Neuronal stem cell (in vitro differentiated cells): ENCODE measurements around the gene CNOT3.

Source experiments
- DNase-seq: peaks from one replicate; pipeline ENCODE4 v3.0.0-alpha.2; 2013; ENCODE audit warnings: low spot score
- H2AFZ ChIP-seq: one replicate; pipeline ENCODE4 v1.6.1; 2013; ENCODE audit warnings: mild to moderate bottlenecking, low read length, inconsistent platforms
- H2AK5ac ChIP-seq: 2 replicates; pipeline ENCODE4 v1.6.1; 2013; ENCODE audit warnings: low read depth, mild to moderate bottlenecking, inconsistent platforms, low read length, moderate library complexity, mixed read lengths
- H2BK120ac ChIP-seq: 2 replicates; pipeline ENCODE4 v1.6.1; 2013; ENCODE audit warnings: low read depth, mild to moderate bottlenecking, inconsistent platforms, low read length, moderate library complexity, mixed read lengths
- H2BK12ac ChIP-seq: one replicate; pipeline ENCODE4 v1.6.1; 2013; ENCODE audit warnings: low read length, inconsistent platforms
- H2BK15ac ChIP-seq: 2 replicates; pipeline ENCODE4 v1.6.1; 2013; ENCODE audit warnings: mild to moderate bottlenecking, low read length, inconsistent platforms, mixed read lengths
- H2BK5ac ChIP-seq: one replicate; pipeline ENCODE4 v1.6.1; 2013; ENCODE audit warnings: inconsistent platforms, mild to moderate bottlenecking, low read length, moderate library complexity
- H3K14ac ChIP-seq: one replicate; pipeline ENCODE4 v1.6.1; 2013; ENCODE audit warnings: low read length, inconsistent platforms
- H3K18ac ChIP-seq: 2 replicates; pipeline ENCODE4 v1.6.1; 2013; ENCODE audit warnings: low read length, inconsistent platforms
- H3K23ac ChIP-seq: 2 replicates; pipeline ENCODE4 v1.6.1; 2013; ENCODE audit warnings: low read depth, mild to moderate bottlenecking, mixed read lengths, low read length, inconsistent platforms; ENCODE audit not compliant: poor library complexity
- H3K27ac ChIP-seq: replicated peaks from 3 replicates; pipeline ENCODE4 v1.5.1; 2013; ENCODE audit warnings: low read length, inconsistent platforms
- H3K27me3 ChIP-seq, 3 experiments: 2 replicates each; pipeline ENCODE4 v1.6.1; 2013; ENCODE audit warnings: low read length in 3 of 3, mild to moderate bottlenecking in 2 of 3, inconsistent platforms in 1 of 3, low read depth in 1 of 3, mixed read lengths in 1 of 3, moderate library complexity in 1 of 3; ENCODE audit not compliant: control insufficient read depth in 3 of 3, insufficient read depth in 3 of 3
- H3K36me3 ChIP-seq, 2 donors: replicated peaks in 1 of 2; 2 replicates each; pipeline ENCODE4 v1.6.1; 2013; ENCODE audit warnings: low read length in 2 of 2; ENCODE audit not compliant: control insufficient read depth in 2 of 2, insufficient read depth in 2 of 2
- H3K4ac ChIP-seq: 2 replicates; pipeline ENCODE4 v1.6.1; 2013; ENCODE audit warnings: inconsistent platforms, mild to moderate bottlenecking, low read length, moderate library complexity
- H3K4me1 ChIP-seq, 2 donors: 1 replicate in 1 of 2; 2 replicates in 1 of 2; pipeline ENCODE4 v1.6.1; 2013; ENCODE audit warnings: low read length in 2 of 2, low read depth in 1 of 2; ENCODE audit not compliant: control insufficient read depth in 2 of 2, insufficient read depth in 1 of 2
- H3K4me2 ChIP-seq: one replicate; pipeline ENCODE4 v1.6.1; 2013; ENCODE audit warnings: mild to moderate bottlenecking, low read length, inconsistent platforms; ENCODE audit not compliant: insufficient read depth, poor library complexity, severe bottlenecking
- H3K4me3 ChIP-seq, 2 donors: 2 replicates each; pipeline ENCODE4 v1.5.1; 2013; ENCODE audit warnings: low read length in 2 of 2, mild to moderate bottlenecking in 2 of 2, inconsistent platforms in 1 of 2, moderate library complexity in 1 of 2
- H3K79me1 ChIP-seq: one replicate; pipeline ENCODE4 v1.6.1; 2013; ENCODE audit warnings: low read depth, mild to moderate bottlenecking, inconsistent platforms, low read length, moderate library complexity
- H3K9ac ChIP-seq: one replicate; pipeline ENCODE4 v1.6.1; 2013; ENCODE audit warnings: mild to moderate bottlenecking, low read depth, low read length, inconsistent platforms; ENCODE audit not compliant: poor library complexity
- H3K9me3 ChIP-seq, 2 donors: replicated peaks in 1 of 2; 2 replicates each; pipeline versions ENCODE3 to v1.6.1; 2013; ENCODE audit warnings: low read length in 2 of 2, mild to moderate bottlenecking in 2 of 2, inconsistent platforms in 1 of 2, low read depth in 1 of 2, mixed read lengths in 1 of 2, moderate library complexity in 1 of 2; ENCODE audit not compliant: control insufficient read depth in 2 of 2, insufficient read depth in 1 of 2
- H4K8ac ChIP-seq: one replicate; pipeline ENCODE4 v1.6.1; 2013; ENCODE audit warnings: low read depth, mild to moderate bottlenecking, inconsistent platforms, low read length, moderate library complexity
- H4K91ac ChIP-seq: one replicate; pipeline ENCODE4 v1.6.1; 2013; ENCODE audit warnings: low read length, low read depth, mild to moderate bottlenecking, inconsistent platforms; ENCODE audit not compliant: poor library complexity
- WGBS, 2 donors: extraction: QIAGEN DNeasy Blood & Tissue Kit; methylation state at CpG; one replicate each; pipeline ENCODE4 v1.1.7; 2013; ENCODE audit warnings: missing lambda C conversion rate in 2 of 2, mixed read lengths in 1 of 2; ENCODE audit not compliant: insufficient read length in 2 of 2, insufficient replicate concordance in 1 of 2; ENCODE audit errors: extremely low coverage in 2 of 2; 5-methylcytosine and 5-hydroxymethylcytosine counted together

CNOT3 gene

DNA sequence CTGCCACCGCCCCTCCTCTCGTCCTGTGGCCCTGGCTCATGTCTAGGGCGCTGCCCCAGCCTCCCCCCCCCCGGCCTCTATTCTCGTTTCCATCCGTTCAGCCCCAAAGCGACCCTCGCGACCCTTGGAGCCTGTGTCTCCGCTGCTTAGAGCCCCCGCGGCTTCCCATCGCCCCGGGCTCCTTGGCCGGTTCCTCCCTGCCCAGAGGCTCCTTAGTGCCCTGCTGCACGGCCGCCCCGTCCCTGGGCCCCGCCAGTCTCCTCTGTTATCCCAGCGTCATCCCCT lies 9.2 kb upstream of the CNOT3 start:
- no peak overlapping the region for H3K9ac ChIP-seq
- no peaks in the 10 kb centered on the region for H3K4me1 ChIP-seq
- no peak overlapping the region for H3K14ac ChIP-seq
- no peaks in the 10 kb centered on the region for H3K79me1 ChIP-seq
- H3K18ac ChIP-seq = no peak overlapping the region
- H4K8ac ChIP-seq = no peak overlapping the region
- no peaks in the 10 kb centered on the region for H3K9me3 ChIP-seq
- no peak overlapping the region for H2BK12ac ChIP-seq
- H3K27ac ChIP-seq = no peak overlapping the region
- H3K4me2 ChIP-seq = no peak overlapping the region
- H3K36me3 ChIP-seq = peaks cover 48 to 79% of the 10 kb centered on the region in 2 donors
- H3K4me3 ChIP-seq = no peak overlapping the region
- H3K23ac ChIP-seq = no peak overlapping the region
- DNase-seq = no peak
- H2BK120ac ChIP-seq = no peak overlapping the region
- no peak overlapping the region for H2AFZ ChIP-seq
- no peak overlapping the region for H2BK5ac ChIP-seq
- H2AK5ac ChIP-seq = no peak overlapping the region
- H4K91ac ChIP-seq = no peak overlapping the region
- no peak overlapping the region for H2BK15ac ChIP-seq
- no peak overlapping the region for H3K4ac ChIP-seq
- no CpG with 5 or more reads among the region's 20 CpGs for WGBS, 2 donors
- H3K27me3 ChIP-seq = no peaks in the 10 kb centered on the region

DNA sequence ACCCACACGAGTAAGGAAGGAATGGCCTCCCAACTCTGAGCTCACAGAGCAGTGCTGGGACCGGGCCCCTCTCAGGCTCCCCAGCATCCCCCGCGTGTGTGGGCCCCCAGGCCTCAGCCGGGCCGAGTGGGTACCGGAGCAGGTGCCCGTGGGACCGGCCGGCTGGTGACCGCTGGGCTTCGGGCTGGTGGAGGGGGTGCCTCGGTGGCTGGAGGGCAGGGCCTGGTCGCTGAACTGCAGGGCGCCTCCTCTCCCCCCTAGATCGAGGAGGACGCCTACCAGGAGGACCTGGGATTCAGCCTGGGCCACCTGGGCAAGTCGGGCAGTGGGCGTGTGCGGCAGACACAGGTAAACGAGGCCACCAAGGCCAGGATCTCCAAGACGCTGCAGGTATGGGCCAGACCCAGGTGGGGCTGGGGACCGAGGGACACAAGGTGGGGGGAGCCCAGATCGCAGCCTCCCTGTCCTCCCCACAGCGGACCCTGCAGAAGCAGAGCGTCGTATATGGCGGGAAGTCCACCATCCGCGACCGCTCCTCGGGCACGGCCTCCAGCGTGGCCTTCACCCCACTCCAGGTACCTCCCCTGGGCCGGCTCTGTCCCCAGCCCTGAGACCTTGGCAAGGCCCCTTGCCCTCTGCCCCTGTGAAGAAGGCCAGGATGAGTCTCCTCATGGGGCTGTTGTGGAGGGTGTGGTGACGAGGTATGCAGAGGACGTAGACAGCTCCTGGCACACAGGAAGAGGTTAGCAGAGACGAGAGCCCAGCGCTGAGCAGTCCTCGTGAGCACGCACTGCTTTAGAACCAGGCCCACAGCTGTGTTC lies 8.6 kb upstream of the CNOT3 start:
- Histone ChIP-seq H3K4me1 (no peaks in the 10 kb centered on the region), H3K4ac (no peak overlapping the region), H2AK5ac (no peak overlapping the region), H3K36me3 (peaks cover 42 to 73% of the 10 kb centered on the region in 2 donors), H2BK120ac (no peak overlapping the region), H4K8ac (no peak overlapping the region), H3K27me3 (no peaks in the 10 kb centered on the region), H3K18ac (no peak overlapping the region), H3K9ac (no peak overlapping the region), H4K91ac (no peak overlapping the region), H3K4me2 (no peak overlapping the region), H2AFZ (no peak overlapping the region), H3K23ac (no peak overlapping the region), H3K4me3 (no peak overlapping the region), H3K79me1 (no peaks in the 10 kb centered on the region), H3K14ac (no peak overlapping the region), H2BK5ac (no peak overlapping the region), H3K9me3 (peaks cover 3% of the 10 kb centered on the region in 2 donors), H2BK15ac (no peak overlapping the region), H2BK12ac (peak overlapping the region; percentile 22), H3K27ac (no peak overlapping the region)
- WGBS, 2 donors = no CpG with 5 or more reads among the region's 41 CpGs
- no peak for DNase-seq

DNA sequence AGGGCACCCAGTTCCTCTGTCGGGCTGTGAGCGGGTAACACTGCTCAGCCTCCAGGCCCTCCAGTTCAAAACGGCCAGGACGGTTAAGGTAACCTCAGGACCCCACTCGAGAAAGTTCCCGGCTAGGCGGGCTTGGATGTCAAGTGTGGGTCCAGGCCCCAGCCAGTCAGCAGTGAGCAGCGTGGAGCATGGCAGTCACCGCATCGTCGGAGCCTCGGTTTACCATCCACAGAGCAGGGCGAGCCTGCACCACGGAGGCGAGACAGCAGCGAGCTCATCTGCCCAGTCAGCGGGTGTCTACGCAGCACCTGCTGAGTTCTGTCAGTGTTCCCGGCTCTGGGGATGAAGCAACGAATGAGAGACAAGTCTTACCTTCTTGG lies 8.0 kb upstream of the CNOT3 start:
- peak overlapping the region; percentile 22 for H2BK12ac ChIP-seq
- no peak overlapping the region for H3K14ac ChIP-seq
- H2BK120ac ChIP-seq = no peak overlapping the region
- no peak overlapping the region for H2AK5ac ChIP-seq
- H3K9ac ChIP-seq = no peak overlapping the region
- H2BK5ac ChIP-seq = no peak overlapping the region
- no peaks in the 10 kb centered on the region for H3K4me1 ChIP-seq
- H3K9me3 ChIP-seq = peaks cover 3% of the 10 kb centered on the region in 2 donors
- no CpG with 5 or more reads among the region's 20 CpGs for WGBS, 2 donors
- no peak overlapping the region for H3K4me3 ChIP-seq
- no peak overlapping the region for H4K91ac ChIP-seq
- H3K18ac ChIP-seq = no peak overlapping the region
- no peak overlapping the region for H3K27ac ChIP-seq
- H4K8ac ChIP-seq = no peak overlapping the region
- no peak overlapping the region for H3K4me2 ChIP-seq
- no peak overlapping the region for H3K23ac ChIP-seq
- H3K79me1 ChIP-seq = no peaks in the 10 kb centered on the region
- H2AFZ ChIP-seq = no peak overlapping the region
- H3K4ac ChIP-seq = no peak overlapping the region
- no peak overlapping the region for H2BK15ac ChIP-seq
- peaks cover 37 to 67% of the 10 kb centered on the region in 2 donors for H3K36me3 ChIP-seq
- no peak for DNase-seq
- no peaks in the 10 kb centered on the region for H3K27me3 ChIP-seq

DNA sequence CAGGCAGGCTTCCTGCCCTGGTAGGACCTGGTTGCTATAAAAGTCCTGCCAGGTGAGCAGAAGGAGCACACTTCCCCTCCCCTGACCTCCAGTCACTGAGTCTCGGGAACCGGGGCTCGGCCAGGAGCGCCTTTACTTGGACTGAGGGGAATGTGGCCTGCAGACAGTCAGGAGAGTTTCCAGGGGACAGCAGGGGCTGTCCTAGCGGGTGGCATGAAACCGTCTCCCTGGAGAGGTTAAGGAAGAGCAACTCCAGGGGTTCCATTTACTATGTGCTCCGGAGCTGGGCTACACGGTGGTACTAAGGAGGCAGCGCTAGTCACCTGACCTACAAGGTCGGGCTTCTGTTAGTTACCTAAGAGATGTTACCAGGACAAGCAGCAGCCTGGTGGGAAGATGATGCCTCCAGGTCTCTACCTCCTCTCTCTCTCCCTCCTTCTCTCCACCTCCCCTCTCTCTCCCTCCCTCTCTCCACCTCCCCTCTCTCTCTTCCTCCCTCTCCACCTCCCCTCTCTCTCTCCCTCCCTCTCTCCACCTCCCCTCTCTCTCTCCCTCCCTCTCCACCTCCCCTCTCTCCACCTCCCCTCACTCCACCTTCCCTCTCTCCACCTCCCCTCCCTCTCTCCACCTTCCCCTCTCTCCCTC lies 4.1 kb upstream of the CNOT3 start:
- no peak overlapping the region for H3K4me3 ChIP-seq
- peak overlapping the region; percentile 66 for H3K9ac ChIP-seq
- peak overlapping the region; percentile 5 for H3K23ac ChIP-seq
- no peak overlapping the region for H2BK15ac ChIP-seq
- no peaks in the 10 kb centered on the region for H3K27me3 ChIP-seq
- peak overlapping the region; percentile 8 for H4K8ac ChIP-seq
- peak overlapping the region; percentile 1 for H4K91ac ChIP-seq
- WGBS, 2 donors = no CpG with 5 or more reads among the region's 10 CpGs
- no peak overlapping the region for H3K4me2 ChIP-seq
- H3K27ac ChIP-seq = no peak overlapping the region
- peak overlapping the region; percentile 13 for H3K18ac ChIP-seq
- no peak overlapping the region for H3K4ac ChIP-seq
- peak overlapping the region; percentile 4 for H2BK12ac ChIP-seq
- peaks cover 6 to 7% of the 10 kb centered on the region in 2 donors for H3K4me1 ChIP-seq
- peak; percentile 83 for DNase-seq
- H2AK5ac ChIP-seq = no peak overlapping the region
- H2AFZ ChIP-seq = no peak overlapping the region
- H3K9me3 ChIP-seq = peaks cover 3% of the 10 kb centered on the region in 2 donors
- H2BK5ac ChIP-seq = no peak overlapping the region
- H3K79me1 ChIP-seq = peaks cover 5% of the 10 kb centered on the region
- peak overlapping the region; percentile 1 for H2BK120ac ChIP-seq
- peak overlapping the region; percentile 3 for H3K14ac ChIP-seq
- H3K36me3 ChIP-seq = peaks cover 21 to 35% of the 10 kb centered on the region in 2 donors
